GM12878 (cell line): ENCODE results near the gene IQCK. TPM values are rescaled to one million over a fixed set of nuclear protein-coding genes. Genes with fewer than 3 reads are reported as not detected.

Experiments
- ATAC-seq: fragments of 200-7000 bp; cut with Tn5 transposase; 3 replicates; pipeline ENCODE4 v1.9.1; 2020; ENCODE audit warnings: mild to moderate bottlenecking, moderate library complexity
- BruUV-seq: library from RNA; stranded (reverse); fragments of 400-500 nt; replicated peaks from 2 replicates; lab custom pipeline; 2021; lab: Mats Ljungman, UMichigan
- CTCF ChIA-PET: fragments of 300-600 bp; sonication (Branson Sonifier 250); formaldehyde crosslinking; extraction: SDS; loops from one replicate; lab custom pipeline; 2021; ENCODE audit warnings: inconsistent platforms; lab: Yijun Ruan, JAX
- POLR2A ChIA-PET: fragments of 350-600 bp; formaldehyde crosslinking; extraction: SDS; loops from one replicate; lab custom pipeline; 2021; ENCODE audit warnings: inconsistent platforms; lab: Charles Lee
- RAD21 ChIA-PET: fragments of 300-600 bp; sonication (Branson Sonifier 250); formaldehyde crosslinking; loops from one replicate; lab custom pipeline; 2023; ENCODE audit warnings: antibody characterized with exemption; ENCODE audit not compliant: unreplicated experiment; lab: Charles Lee
- SMC1A ChIA-PET: fragments of 300-600 bp; sonication (Branson Sonifier 250); formaldehyde crosslinking; loops from one replicate; lab custom pipeline; 2023; ENCODE audit not compliant: unreplicated experiment, uncharacterized antibody; lab: Charles Lee
- DNase-seq: peaks from one replicate; pipeline ENCODE4 v3.0.0-alpha.2; 2011; ENCODE audit warnings: low read depth, low spot score
- FAIRE-seq: peaks from 3 replicates; lab custom pipeline; 2011; peaks lifted over from hg19 to GRCh38; lab: Jason Lieb, UNC
- H2AFZ ChIP-seq: 2 replicates; pipeline ENCODE4 v1.6.0; 2011; ENCODE audit warnings: low read depth, low read length, control low read depth; ENCODE audit not compliant: control insufficient read depth
- H3K27ac ChIP-seq: 2 replicates; pipeline ENCODE4 v1.5.1; 2011; ENCODE audit warnings: control low read depth; ENCODE audit not compliant: control insufficient read depth, insufficient read depth
- H3K27me3 ChIP-seq, 2 experiments: replicated peaks in 1 of 2; 2 replicates each; pipeline versions ENCODE4 v1.6.0 to v1.6.1; 2011; ENCODE audit warnings: low read length in 1 of 2; ENCODE audit not compliant: control insufficient read depth in 2 of 2, insufficient read depth in 2 of 2
- H3K36me3 ChIP-seq, 2 experiments: 2 replicates each; pipeline ENCODE4 v1.5.1; 2011; ENCODE audit warnings: low read length in 1 of 2; ENCODE audit not compliant: control insufficient read depth in 2 of 2, insufficient read depth in 2 of 2
- H3K4me1 ChIP-seq: 2 replicates; pipeline ENCODE4 v1.6.1; 2011; ENCODE audit warnings: mild to moderate bottlenecking, low read length, moderate library complexity, mixed read lengths; ENCODE audit not compliant: control insufficient read depth, insufficient read depth
- H3K4me2 ChIP-seq: 2 replicates; pipeline ENCODE4 v1.6.0; 2011; ENCODE audit warnings: control low read depth; ENCODE audit not compliant: control insufficient read depth, insufficient read depth
- H3K4me3 ChIP-seq: fragments of 200-600 bp; sonication (generic); 2 replicates; pipeline ENCODE4 v1.5.1; 2016
- H3K79me2 ChIP-seq: 2 replicates; pipeline ENCODE4 v1.6.0; 2011; ENCODE audit warnings: low read length; ENCODE audit not compliant: control insufficient read depth, insufficient read depth
- H3K9ac ChIP-seq: 2 replicates; pipeline ENCODE4 v1.8.0; 2011; ENCODE audit warnings: low read length, control low read depth, mixed read lengths; ENCODE audit not compliant: control insufficient read depth, insufficient read depth
- H3K9me3 ChIP-seq: replicated peaks from 3 replicates; pipeline ENCODE4 v1.5.1; 2011; ENCODE audit warnings: mild to moderate bottlenecking, low read length; ENCODE audit not compliant: control insufficient read depth, insufficient read depth
- H4K20me1 ChIP-seq: 2 replicates; pipeline ENCODE4 v1.6.0; 2011; ENCODE audit not compliant: control insufficient read depth, insufficient read depth
- BMI1 ChIP-seq: fragments of 450-650 bp; IDR thresholded peaks from 2 replicates; pipeline ENCODE4 v1.6.1; 2016; ENCODE audit warnings: mild to moderate bottlenecking, moderate library complexity, borderline replicate concordance
- CEBPB ChIP-seq, 2 experiments: fragments of 150-350 bp in 1 of 2; IDR thresholded peaks; 2 replicates each; pipeline ENCODE4 v1.6.1; 2012 to 2014; ENCODE audit warnings: low read depth in 2 of 2, low read length in 2 of 2, borderline replicate concordance in 1 of 2, inconsistent platforms in 1 of 2
- ELK1 ChIP-seq: IDR thresholded peaks from 2 replicates; pipeline ENCODE4 v1.6.1; 2012; ENCODE audit warnings: low read depth, low read length, improper control_type of control experiment
- FOS ChIP-seq: IDR thresholded peaks from 3 replicates; pipeline ENCODE4 v1.6.1; 2011; ENCODE audit warnings: borderline replicate concordance; ENCODE audit not compliant: insufficient read length; ENCODE audit errors: extremely low read depth
- GATAD2B ChIP-seq: fragments of 450-650 bp; conservative IDR thresholded peaks from 2 replicates; pipeline ENCODE4 v1.6.1; 2017; ENCODE audit warnings: low read depth, mild to moderate bottlenecking, moderate library complexity
- HSF1 ChIP-seq: fragments of 150-350 bp; IDR thresholded peaks from 2 replicates; pipeline ENCODE4 v1.6.1; 2014; ENCODE audit warnings: mild to moderate bottlenecking, low read depth, low read length
- IKZF1 ChIP-seq: fragments of 450-650 bp; conservative IDR thresholded peaks from 2 replicates; pipeline ENCODE4 v1.6.1; 2017; ENCODE audit warnings: antibody characterized with exemption, mild to moderate bottlenecking
- IRF4 ChIP-seq: IDR thresholded peaks from 2 replicates; pipeline ENCODE4 v1.6.1; 2011; ENCODE audit warnings: low read depth, low read length
- MAX ChIP-seq: IDR thresholded peaks from 2 replicates; pipeline ENCODE4 v1.6.1; 2012; ENCODE audit warnings: low read depth, low read length, improper control_type of control experiment
- NFYA ChIP-seq: IDR thresholded peaks from 2 replicates; pipeline ENCODE4 v1.6.1; 2011; ENCODE audit warnings: low read depth, mild to moderate bottlenecking, low read length, improper control_type of control experiment, borderline replicate concordance
- PML ChIP-seq: IDR thresholded peaks from 2 replicates; pipeline ENCODE4 v1.6.1; 2012; ENCODE audit warnings: low read length, inconsistent platforms
- POLR2AphosphoS2 ChIP-seq: IDR thresholded peaks from 2 replicates; pipeline ENCODE4 v1.6.1; 2011; ENCODE audit warnings: low read depth, mild to moderate bottlenecking, low read length, improper control_type of control experiment, moderate library complexity
- POLR2AphosphoS5 ChIP-seq: IDR thresholded peaks from 2 replicates; pipeline ENCODE4 v1.6.1; 2011; ENCODE audit warnings: mild to moderate bottlenecking, low read length, inconsistent platforms
- RFX5 ChIP-seq: IDR thresholded peaks from 2 replicates; pipeline ENCODE4 v1.6.1; 2011; ENCODE audit warnings: low read depth, low read length, improper control_type of control experiment
- SIX5 ChIP-seq: IDR thresholded peaks from 2 replicates; pipeline ENCODE4 v1.6.1; 2011; ENCODE audit warnings: mild to moderate bottlenecking, low read depth, low read length, moderate library complexity; ENCODE audit not compliant: severe bottlenecking
- SMAD1 ChIP-seq: fragments of 450-650 bp; IDR thresholded peaks from 2 replicates; pipeline ENCODE4 v1.6.1; 2018; ENCODE audit warnings: mild to moderate bottlenecking, low read depth; ENCODE audit not compliant: partially characterized antibody
- SUZ12 ChIP-seq: fragments of 200-600 bp; sonication (generic); IDR thresholded peaks from one replicate; pipeline ENCODE4 v1.6.1; 2018; ENCODE audit warnings: antibody characterized with exemption, mild to moderate bottlenecking; ENCODE audit not compliant: unreplicated experiment
- ZBTB33 ChIP-seq: fragments of 450-650 bp; IDR thresholded peaks from 2 replicates; pipeline ENCODE4 v1.6.1; 2017; ENCODE audit warnings: mild to moderate bottlenecking
- WGBS: methylation state at CpG from one replicate; pipeline ENCODE4 v1.1.6; 2016; ENCODE audit warnings: low lambda C conversion rate; ENCODE audit not compliant: insufficient replicate concordance, insufficient coverage; ENCODE audit errors: missing lambda C conversion rate; 5-methylcytosine and 5-hydroxymethylcytosine counted together
- in situ Hi-C: fragments of 300-500 bp; cut with MboI; formaldehyde crosslinking; loops from 9 replicates; pipeline ENCODE4 v1.14.3; 2018; ENCODE audit warnings: mixed read lengths
- intact Hi-C: fragments of 100-400 bp; cut with micrococcal nuclease; formaldehyde crosslinking; loops from one replicate; pipeline ENCODE4 v1.14.2; 2022; ENCODE audit not compliant: unreplicated experiment
- polyA plus RNA-seq, 11 experiments: library from polyadenylated mRNA; depleted of rRNA in 4 of 11; unstranded in 6 of 11; stranded (reverse) in 5 of 11; fragments of >200 nt; fragmentation: Nextera tagmentation in 4 of 11; fragmentation: Illumina TruSeq in 1 of 11; extraction: Ambion mirVana in 4 of 11; extraction: Trizol in 1 of 11; gene quantifications; 1 replicate in 1 of 11; 2 replicates in 10 of 11; pipeline versions ENCODE4 v1.2.1 to v1.2.3, GENCODE V29; 2011 to 2016; ENCODE audit warnings: inconsistent platforms in 2 of 11, missing spikeins in 2 of 11, low read depth in 1 of 11
- total RNA-seq, 4 experiments: library from RNA; depleted of rRNA in 3 of 4; stranded (reverse); fragments of >200 nt in 3 of 4; fragmentation: Illumina TruSeq in 1 of 4; extraction: Trizol in 1 of 4; gene quantifications; 2 replicates each; pipeline versions ENCODE4 v1.2.1 to v1.2.3, GENCODE V29; 2013 to 2021

IQCK gene
- total and polyA plus RNA-seq, 10 of the 15 experiments (the other 5 are each of a cell fraction or from before 2014, with no cell fraction given), result 1.0 to 4.2 (median 2.4) TPM

- ChIA-PET CTCF (no interaction called here), POLR2A (no interaction called here), SMC1A (no interaction called here), RAD21 (interaction anchor here (1.3 kb wide), 1 partner anchor 34 kb away, joined by 5 read pairs; no protein-coding TSS in a partner anchor)
- intact Hi-C loops, result no loop called here
- no peaks in the 10 kb centered on the region for H3K79me2 ChIP-seq
- H4K20me1 ChIP-seq, result no peaks in the 10 kb centered on the region
- no peaks in the 10 kb centered on the region for H3K27me3 ChIP-seq
- no peak for DNase-seq
- no peaks in the 10 kb centered on the region for H3K4me1 ChIP-seq
- H3K36me3 ChIP-seq, result no peaks in the 10 kb centered on the region
- H2AFZ ChIP-seq, result no peak overlapping the region
- no peak overlapping the region for H3K9ac ChIP-seq
- no peak overlapping the region for H3K4me2 ChIP-seq
- H3K27ac ChIP-seq, result no peak overlapping the region
- H3K4me3 ChIP-seq, result no peak overlapping the region
- BruUV-seq, result no TSS peak
- 16% methylated on average over 6 of the region's 6 CpGs for WGBS
- ATAC-seq, result no peak
- in situ Hi-C loops, result no loop called here
- FAIRE-seq, result no peak
- no peaks in the 10 kb centered on the region for H3K9me3 ChIP-seq
- TF ChIP-seq BMI1, result no peak
- no peak for TF ChIP-seq HSF1
- TF ChIP-seq POLR2AphosphoS5, result no peak
- no peak for TF ChIP-seq IKZF1
- TF ChIP-seq SUZ12, result no peak
- TF ChIP-seq SMAD1, result no peak
- no peak for TF ChIP-seq PML
- no peak for TF ChIP-seq GATAD2B
- no peak for TF ChIP-seq POLR2AphosphoS2
- TF ChIP-seq ZBTB33, result no peak
- no peak for TF ChIP-seq RFX5
- TF ChIP-seq NFYA, result no peak
- no peak for TF ChIP-seq FOS
- no peak for TF ChIP-seq MAX
- no peak for TF ChIP-seq SIX5
- no peak for TF ChIP-seq CEBPB (IDR thresholded peaks at IDR 0.05; ENCODE audit: borderline replicate concordance in 1 of 2, low read depth in 2 of 2, low read length in 2 of 2)
- no peak for TF ChIP-seq IRF4
- TF ChIP-seq ELK1, result no peak
Measured at GRCh38 chr16:19842426-19843157, 124.5 kb downstream of the IQCK start.
